Mucosa of rectum (tissue), 2 donors: ENCODE data around the gene NANOS3.

Experiments used
- H3K27ac ChIP-seq, 2 donors: one replicate each; pipeline ENCODE4 v1.7.0; 2013; ENCODE audit warnings: inconsistent platforms in 2 of 2, low read depth in 2 of 2, low read length in 2 of 2
- H3K27me3 ChIP-seq, 2 donors: one replicate each; pipeline ENCODE4 v1.7.0; 2013; ENCODE audit warnings: low read length in 2 of 2; ENCODE audit not compliant: control insufficient read depth in 2 of 2, insufficient read depth in 2 of 2
- H3K36me3 ChIP-seq, 2 donors: one replicate each; pipeline ENCODE4 v1.7.0; 2013; ENCODE audit warnings: low read length in 2 of 2; ENCODE audit not compliant: control insufficient read depth in 2 of 2, insufficient read depth in 2 of 2
- H3K4me1 ChIP-seq, 2 donors: one replicate each; pipeline ENCODE4 v1.7.0; 2013; ENCODE audit warnings: low read length in 2 of 2, mild to moderate bottlenecking in 1 of 2; ENCODE audit not compliant: control insufficient read depth in 2 of 2, insufficient read depth in 2 of 2
- H3K4me3 ChIP-seq, 2 donors: one replicate each; pipeline ENCODE4 v1.7.0; 2013; ENCODE audit warnings: low read length in 2 of 2
- H3K9ac ChIP-seq, 2 donors: one replicate each; pipeline ENCODE4 v1.7.0; 2013; ENCODE audit warnings: low read length in 2 of 2, low read depth in 1 of 2, mild to moderate bottlenecking in 1 of 2
- H3K9me3 ChIP-seq, 2 donors: one replicate each; pipeline ENCODE4 v1.7.0; 2013; ENCODE audit warnings: low read length in 2 of 2; ENCODE audit not compliant: control insufficient read depth in 2 of 2
- donor health status: healthy.
- donor health status: Normal muscosa, but diverticular disease.

NANOS3 gene

GRCh38 chr19:13876834-13877233 lies at the start of gene NANOS3:
TSS of gene NANOS3 (plus strand) at chr19:13877134. CDS start at chr19:13877249, 115 bp downstream.
- H3K27me3 ChIP-seq: no peaks in the 10 kb centered on the region
- H3K9ac ChIP-seq: no peak within 1 kb of the TSS
- H3K27ac ChIP-seq: no peak within 1 kb of the TSS
- H3K9me3 ChIP-seq: no peaks in the 10 kb centered on the region
- H3K36me3 ChIP-seq: no peaks in the 10 kb centered on the region
- no peak within 1 kb of the TSS for H3K4me3 ChIP-seq
- H3K4me1 ChIP-seq: peaks cover 19 to 26% of the 10 kb centered on the region in 2 donors

- peaks cover 6 to 14% of the 10 kb centered on the region in 2 donors for H3K36me3 ChIP-seq
Measured at GRCh38 chr19:13827656-13828055, 49.3 kb upstream of the NANOS3 start.

GRCh38 chr19:13830114-13830740 lies 46.7 kb upstream of the NANOS3 start:
- H3K36me3 ChIP-seq: peaks cover 6 to 20% of the 10 kb centered on the region in 2 donors

More at GRCh38 chr19:13827656-13828055, 49.3 kb upstream of the NANOS3 start:
- no peak overlapping the region for H3K9ac ChIP-seq
- no peaks in the 10 kb centered on the region for H3K4me1 ChIP-seq
- H3K27ac ChIP-seq: no peak overlapping the region
- H3K4me3 ChIP-seq: no peak overlapping the region
- H3K9me3 ChIP-seq: no peaks in the 10 kb centered on the region
- H3K27me3 ChIP-seq: no peaks in the 10 kb centered on the region

DNA sequence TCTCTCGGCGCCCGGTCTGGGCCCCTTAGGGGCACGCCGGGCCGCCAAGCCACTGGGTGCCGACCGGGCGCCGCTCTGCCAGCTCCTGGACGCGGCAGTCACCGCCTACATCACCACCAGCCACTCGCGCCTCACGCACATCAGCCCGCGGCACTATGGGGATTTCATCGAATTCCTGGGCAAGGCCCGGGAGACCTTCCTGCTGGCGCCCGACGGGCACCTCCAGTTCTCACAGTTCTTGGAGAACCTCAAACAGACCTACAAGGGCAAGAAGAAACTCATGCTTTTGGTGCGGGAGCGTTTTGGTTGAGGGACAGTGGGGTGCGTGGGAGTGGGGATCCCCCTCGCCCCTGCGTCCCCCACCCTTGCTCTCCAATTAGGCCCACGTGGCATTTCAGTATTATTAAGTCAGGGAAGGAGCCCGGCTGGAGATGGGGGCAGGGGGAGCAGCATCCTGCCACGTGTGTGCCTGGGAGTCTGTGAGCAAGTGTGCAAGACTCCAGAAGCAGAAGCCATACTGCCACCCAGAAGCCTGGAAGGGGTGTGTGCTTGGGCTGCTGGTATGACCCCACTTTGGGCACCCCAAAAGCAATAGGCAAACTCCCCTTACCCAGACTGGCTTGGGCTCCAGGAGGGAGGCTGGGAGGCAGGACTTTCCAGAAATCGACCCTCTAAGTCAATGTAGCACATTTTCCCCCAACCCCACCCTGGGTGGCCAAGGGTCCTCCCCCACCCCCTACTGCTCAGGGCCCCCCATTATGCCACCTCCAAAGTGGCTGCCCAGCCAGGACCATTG lies 46.0 kb upstream of the NANOS3 start:
- Histone ChIP-seq H3K36me3 (peaks cover 4 to 25% of the 10 kb centered on the region in 2 donors), H3K4me1 (peaks cover 17 to 18% of the 10 kb centered on the region in 2 donors), H3K9ac (no peak overlapping the region), H3K4me3 (no peak overlapping the region), H3K27ac (no peak overlapping the region), H3K27me3 (no peaks in the 10 kb centered on the region), H3K9me3 (no peaks in the 10 kb centered on the region)

More at GRCh38 chr19:13830114-13830740, 46.7 kb upstream of the NANOS3 start:
- Histone ChIP-seq H3K9ac (no peak overlapping the region), H3K9me3 (no peaks in the 10 kb centered on the region), H3K4me3 (no peak overlapping the region), H3K27me3 (no peaks in the 10 kb centered on the region), H3K4me1 (peaks cover 14% of the 10 kb centered on the region in 2 donors), H3K27ac (no peak overlapping the region)

DNA sequence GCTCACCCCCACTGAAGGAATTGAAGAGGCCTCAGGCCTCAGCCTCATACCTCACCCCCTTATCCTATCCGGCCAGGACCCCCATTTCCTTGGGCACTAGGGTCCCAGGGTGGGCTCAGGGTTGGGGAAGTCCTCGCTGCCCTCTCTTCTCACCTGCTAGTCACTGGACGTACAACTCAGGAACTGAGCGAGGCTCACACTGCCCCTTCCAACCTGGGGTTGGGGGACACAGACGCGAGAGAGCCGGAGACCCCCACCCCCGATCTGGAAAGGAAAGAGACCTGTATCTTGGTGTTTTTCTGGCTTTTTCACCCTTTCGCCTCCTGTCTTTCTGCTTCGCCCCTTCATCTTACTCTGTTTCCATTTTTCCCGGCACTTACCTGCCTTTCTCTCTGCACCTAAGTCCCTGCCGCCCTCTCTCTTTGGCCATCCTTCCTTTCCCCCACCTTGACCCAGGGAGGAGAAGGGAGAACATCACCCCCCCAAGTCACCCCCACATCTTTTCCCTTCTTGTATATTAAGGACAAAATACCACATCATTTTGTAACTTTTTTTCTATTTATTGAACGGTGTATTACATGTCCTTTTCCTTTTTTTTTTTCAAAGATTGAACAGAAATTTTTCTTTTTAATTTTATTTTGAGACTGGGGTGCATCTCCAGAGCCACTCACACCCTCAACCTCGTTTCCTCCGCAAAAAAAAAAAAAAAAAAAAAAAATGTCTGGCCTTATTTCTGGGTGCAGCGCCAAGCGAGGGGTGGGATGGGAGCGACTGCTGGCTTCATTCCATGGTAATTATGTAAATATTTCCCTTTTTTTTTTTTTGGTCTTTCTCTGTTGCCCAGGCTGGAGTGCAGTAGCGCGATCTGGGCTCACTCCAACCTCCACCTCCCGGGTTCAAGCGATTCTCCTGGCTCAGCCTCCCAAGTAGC lies 45.1 kb upstream of the NANOS3 start:
- peaks cover 9 to 29% of the 10 kb centered on the region in 2 donors for H3K36me3 ChIP-seq

GRCh38 chr19:13833330-13834243 lies 43.3 kb upstream of the NANOS3 start:
- H3K27me3 ChIP-seq: no peaks in the 10 kb centered on the region
- peaks cover 9 to 26% of the 10 kb centered on the region in 2 donors for H3K36me3 ChIP-seq
- H3K4me1 ChIP-seq: peaks cover 36 to 38% of the 10 kb centered on the region in 2 donors
- H3K27ac ChIP-seq: peak overlapping the region; percentile 79 to 82
- H3K4me3 ChIP-seq: peak overlapping the region; percentile 62 to 70
- H3K9ac ChIP-seq: peak overlapping the region; percentile 60 to 68
- H3K9me3 ChIP-seq: no peaks in the 10 kb centered on the region

More for the DNA sequence above, 45.1 kb upstream of the NANOS3 start:
- H3K27me3 ChIP-seq: no peaks in the 10 kb centered on the region
- H3K27ac ChIP-seq: no peak overlapping the region
- no peak overlapping the region for H3K4me3 ChIP-seq
- H3K9me3 ChIP-seq: no peaks in the 10 kb centered on the region
- H3K9ac ChIP-seq: no peak overlapping the region
- peaks cover 25 to 26% of the 10 kb centered on the region in 2 donors for H3K4me1 ChIP-seq

DNA sequence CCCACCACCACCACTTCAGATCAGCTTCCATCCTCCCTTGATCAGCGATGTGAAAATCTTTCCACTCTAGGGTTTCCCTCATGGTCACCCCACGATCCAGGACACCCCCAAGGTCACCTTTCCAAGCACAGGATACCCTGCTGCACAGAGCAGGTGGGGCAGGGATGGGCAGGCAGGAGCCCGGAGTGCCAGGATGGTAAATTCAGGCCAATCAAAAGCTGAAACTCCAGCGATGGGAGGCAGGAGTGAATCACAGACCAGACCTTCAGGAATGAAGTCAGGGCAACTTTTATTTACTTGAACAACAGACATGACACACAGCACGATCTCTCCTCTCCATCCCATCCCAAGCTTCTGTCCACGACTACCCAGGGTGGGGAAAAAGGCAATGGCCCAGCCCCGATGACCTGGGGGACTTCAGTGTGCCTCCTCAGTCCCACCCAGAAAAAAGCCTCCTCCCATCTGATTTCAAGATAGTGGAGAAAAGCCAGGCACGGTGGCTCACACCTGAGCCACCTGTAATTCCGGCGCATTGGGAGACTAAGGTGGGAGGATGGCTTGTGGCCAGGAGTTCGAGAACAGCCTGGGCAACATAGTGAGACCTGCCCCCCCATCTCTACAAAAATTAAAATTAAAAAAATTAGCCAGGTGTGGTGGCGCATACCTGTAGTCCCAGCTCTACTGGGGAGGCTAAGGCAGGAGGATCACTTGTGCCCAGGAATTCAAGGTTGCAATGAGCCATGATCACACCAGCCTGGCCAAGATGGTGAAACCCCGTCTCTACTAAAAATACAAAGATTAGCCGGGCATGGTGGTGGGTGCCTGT lies 42.5 kb upstream of the NANOS3 start:
- no peaks in the 10 kb centered on the region for H3K9me3 ChIP-seq
- H3K36me3 ChIP-seq: peaks cover 12 to 26% of the 10 kb centered on the region in 2 donors
- H3K27me3 ChIP-seq: no peaks in the 10 kb centered on the region
- peak overlapping the region; percentile 61 to 70 for H3K4me3 ChIP-seq
- H3K27ac ChIP-seq: peak overlapping the region; percentile 79 to 82
- peak overlapping the region; percentile 43 to 50 for H3K9ac ChIP-seq
- H3K4me1 ChIP-seq: peaks cover 45 to 47% of the 10 kb centered on the region in 2 donors

DNA sequence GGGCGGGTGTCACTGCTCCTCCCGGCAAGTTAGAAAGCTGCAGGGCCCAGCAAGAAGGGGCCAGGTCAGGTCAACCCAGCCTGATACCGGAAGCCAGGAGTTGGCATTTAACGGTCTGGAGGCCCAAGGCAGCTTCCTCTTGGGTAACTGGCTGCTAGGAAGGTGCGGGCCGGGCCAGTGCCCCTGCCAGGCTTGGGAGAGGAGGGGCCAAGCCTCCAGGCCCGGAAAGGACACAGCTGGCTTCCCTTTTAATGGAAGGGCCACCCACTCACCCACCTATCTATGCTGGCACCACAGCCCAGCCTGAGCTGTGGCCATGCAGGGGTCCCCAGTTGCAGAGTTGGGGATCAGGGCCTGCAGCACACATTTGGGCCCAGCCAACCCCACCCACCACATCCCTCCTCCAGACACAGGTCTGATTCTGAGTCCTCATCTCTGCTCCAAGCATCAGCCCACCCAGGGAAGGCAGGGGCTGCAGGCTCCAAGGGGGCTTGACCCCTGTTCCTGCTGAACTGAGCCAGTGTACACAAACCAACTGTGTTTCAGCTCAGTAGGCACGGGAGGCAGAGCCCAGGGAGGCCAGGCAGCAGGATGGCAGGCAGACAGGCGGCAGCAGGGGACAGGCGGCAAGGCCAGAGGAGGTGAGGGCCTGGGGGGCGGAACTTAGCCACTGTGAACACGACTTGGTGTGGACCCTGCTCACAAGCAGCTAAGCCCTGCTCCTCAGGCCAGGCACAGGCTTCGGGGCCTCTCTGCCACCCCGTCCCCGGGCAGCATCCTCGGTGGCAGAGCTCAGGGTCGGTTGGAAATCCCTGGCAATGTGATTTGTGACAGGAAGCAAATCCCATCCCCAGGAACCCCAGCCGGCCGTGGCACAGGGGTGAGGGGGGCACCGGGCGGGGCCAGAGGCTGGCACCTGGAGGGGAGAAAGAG lies 40.9 kb upstream of the NANOS3 start:
- Histone ChIP-seq H3K27me3 (no peaks in the 10 kb centered on the region), H3K4me1 (peaks cover 59% of the 10 kb centered on the region in 2 donors), H3K4me3 (peak overlapping the region in 1 of 2 donors; percentile 31), H3K36me3 (peaks cover 9 to 15% of the 10 kb centered on the region in 2 donors), H3K9ac (no peak overlapping the region), H3K27ac (peak overlapping the region; percentile 50 to 73), H3K9me3 (no peaks in the 10 kb centered on the region)
